AG10803 (cell line): ENCODE data around the gene ITGAE.

Source experiments
- DNase-seq: peaks from one replicate; pipeline ENCODE4 v3.0.0; 2010; ENCODE audit warnings: low read depth
- H3K4me3 ChIP-seq: 2 replicates; pipeline ENCODE4 v1.5.1; 2011; ENCODE audit warnings: mild to moderate bottlenecking, low read length, control low read depth
- CTCF ChIP-seq: conservative IDR thresholded peaks from 2 replicates; pipeline ENCODE4 v1.5.1; 2011; ENCODE audit warnings: mild to moderate bottlenecking, low read length, control low read depth, inconsistent platforms

The ITGAE gene

DNA sequence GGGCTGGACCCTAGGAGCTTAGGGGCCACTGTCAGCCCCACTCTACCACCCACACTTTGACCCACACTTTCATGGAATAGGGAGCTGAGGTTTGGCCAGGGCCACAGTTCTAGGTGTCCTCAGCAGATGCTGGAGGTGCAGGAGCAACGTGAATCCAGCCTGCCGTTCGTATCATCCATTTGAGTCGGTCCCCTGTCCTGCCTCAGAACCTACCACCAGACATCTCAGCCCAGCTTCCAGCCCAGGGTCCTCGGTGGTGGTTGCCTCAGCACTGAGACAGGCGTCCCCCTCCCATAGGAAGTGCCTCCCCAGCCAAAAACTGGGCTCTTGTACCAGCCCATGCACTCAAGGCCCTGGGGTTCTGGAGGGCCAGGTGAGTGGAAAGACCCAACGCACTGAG, 359 bp upstream of the ITGAE start:
- no peak overlapping the region for H3K4me3 ChIP-seq
- no peak for DNase-seq
- no peak for TF ChIP-seq CTCF

DNA sequence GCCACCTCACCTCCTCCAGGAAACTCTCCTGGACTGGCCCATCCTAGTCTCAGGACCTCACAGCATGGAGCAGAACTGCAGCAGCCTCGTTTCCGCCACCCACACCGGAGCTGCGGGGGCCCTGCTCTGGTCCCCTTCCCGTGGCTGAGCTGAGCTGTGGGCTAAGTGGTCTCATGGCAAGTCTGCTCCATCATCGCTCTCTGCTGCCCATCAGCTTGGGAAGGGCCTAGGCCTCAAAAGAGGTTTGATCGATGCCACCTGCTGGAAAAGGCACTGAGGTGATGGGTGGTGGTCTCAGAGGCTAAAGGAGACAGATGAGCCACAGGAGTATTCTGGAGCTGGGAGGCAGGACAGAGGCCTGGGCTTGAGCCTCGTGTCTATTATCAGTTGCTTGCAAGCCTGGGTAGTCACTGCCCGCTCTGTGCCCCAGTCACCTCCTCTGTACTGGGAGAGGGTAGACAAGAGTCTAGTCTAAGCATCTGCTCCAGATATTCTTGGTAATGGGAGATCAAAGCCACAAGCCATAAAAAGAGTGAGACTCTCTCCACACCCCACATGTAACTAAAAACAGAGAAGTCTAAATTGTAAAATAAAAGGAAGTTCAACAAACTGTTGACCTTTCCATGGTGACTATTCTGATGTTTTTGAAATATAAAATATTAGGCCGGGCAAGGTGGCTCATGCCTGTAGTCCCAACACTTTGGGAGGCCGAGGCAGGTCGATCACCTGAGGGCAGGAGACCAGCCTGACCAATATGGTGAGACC, 1.6 kb downstream of the ITGAE start:
- no peak for DNase-seq
- no peak overlapping the region for H3K4me3 ChIP-seq
- no peak for TF ChIP-seq CTCF

DNA sequence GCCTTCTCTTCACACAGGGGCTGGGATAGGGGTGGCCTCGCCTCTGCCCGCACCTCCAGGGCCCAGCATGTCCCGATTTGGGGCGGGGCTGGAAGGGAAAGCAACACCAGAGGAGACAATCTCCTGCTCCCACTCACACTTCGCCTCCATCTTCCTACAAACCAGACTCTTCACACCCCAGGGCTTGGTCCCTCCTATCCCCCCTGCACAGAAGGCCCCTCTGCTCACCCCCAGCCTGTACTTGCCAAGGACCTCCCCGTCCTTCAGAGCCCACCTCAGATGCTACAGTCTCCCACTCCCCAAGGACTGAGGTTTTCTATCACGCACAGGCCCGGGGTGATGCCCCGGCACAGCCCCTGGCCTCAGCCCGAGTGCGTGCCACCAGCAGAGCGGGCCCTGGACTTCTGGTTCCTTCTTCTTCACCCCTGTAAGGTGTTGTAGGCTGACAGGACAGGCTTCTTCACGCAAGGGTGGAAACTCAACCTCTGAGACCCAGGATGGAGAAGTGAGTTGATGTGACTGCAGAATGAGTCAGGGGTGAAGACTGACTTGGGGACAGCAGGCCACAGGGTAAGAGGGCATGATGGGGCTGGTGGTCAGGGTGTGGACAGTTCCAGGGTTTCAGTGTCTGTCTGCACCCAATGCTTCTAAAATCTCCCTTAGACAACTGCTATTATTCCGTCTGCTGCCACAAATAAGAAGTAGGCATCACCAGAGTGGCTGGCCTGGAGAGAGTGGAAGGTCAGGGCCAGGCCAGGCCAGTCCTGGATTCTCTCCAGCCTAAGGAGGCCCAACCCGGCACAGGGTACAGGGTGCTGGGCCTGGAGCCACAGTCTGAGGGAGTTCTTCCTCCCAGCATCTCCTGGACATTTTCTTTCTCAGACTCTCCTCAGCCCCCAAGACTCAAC, 2.5 kb downstream of the ITGAE start:
- H3K4me3 ChIP-seq: no peak overlapping the region
- no peak for DNase-seq
- no peak for TF ChIP-seq CTCF

GRCh38 chr17:3796822-3797170, 4.2 kb downstream of the ITGAE start:
- TF ChIP-seq CTCF: no peak
- DNase-seq: no peak
- no peak overlapping the region for H3K4me3 ChIP-seq

- no peak for DNase-seq
- no peak for TF ChIP-seq CTCF
- no peak overlapping the region for H3K4me3 ChIP-seq
Observed at GRCh38 chr17:3796110-3796821, 4.7 kb downstream of the ITGAE start.

GRCh38 chr17:3795390-3796102, 5.4 kb downstream of the ITGAE start:
- H3K4me3 ChIP-seq: no peak overlapping the region
- no peak for DNase-seq
- TF ChIP-seq CTCF: no peak
